ENCODE results near the gene DHX8. TPM values are rescaled to one million over a fixed set of nuclear protein-coding genes. Genes with fewer than 3 reads are reported as not detected.

The DHX8 gene
- total RNA-seq, 1 donor from 2014 or later = 40.8 TPM

- DNase-seq (ENCODE audit: low spot score in 2 of 2) (no peak), FAIRE-seq (no peak)
These were observed 34.0 kb downstream of the DHX8 start for GRCh38 chr17:43517615-43518386.

GRCh38 chr17:43521389-43521788 is 37.6 kb downstream of the DHX8 start:
- FAIRE-seq = no peak
- DNase-seq (ENCODE audit: low spot score in 2 of 2) = no peak

- FAIRE-seq = no peak
- DNase-seq (ENCODE audit: low spot score in 2 of 2) = no peak
These were observed 41.3 kb downstream of the DHX8 start for GRCh38 chr17:43524945-43525575.

- DNase-seq (ENCODE audit: low spot score in 2 of 2) = no peak
- FAIRE-seq = no peak
These were observed 43.3 kb downstream of the DHX8 start for GRCh38 chr17:43526886-43527648.

- FAIRE-seq = no peak
These were observed 44.7 kb downstream of the DHX8 start for GRCh38 chr17:43528319-43528987.

GRCh38 chr17:43528988-43529814 is 45.4 kb downstream of the DHX8 start:
- FAIRE-seq (no peak), DNase-seq (ENCODE audit: low spot score in 2 of 2) (no peak)

More at GRCh38 chr17:43528319-43528987, 44.7 kb downstream of the DHX8 start:
- DNase-seq (ENCODE audit: low spot score in 2 of 2) = no peak

GRCh38 chr17:43529947-43530287 is 46.1 kb downstream of the DHX8 start:
- no peak for FAIRE-seq
- no peak for DNase-seq (ENCODE audit: low spot score in 2 of 2)

- no peak for FAIRE-seq
- DNase-seq (ENCODE audit: low spot score in 2 of 2) = no peak
These were observed 46.7 kb downstream of the DHX8 start for GRCh38 chr17:43530288-43531081.

- FAIRE-seq (no peak), DNase-seq (ENCODE audit: low spot score in 2 of 2) (no peak)
These were observed 47.3 kb downstream of the DHX8 start for GRCh38 chr17:43531082-43531378.

GRCh38 chr17:43531955-43532354 is 48.2 kb downstream of the DHX8 start:
- DNase-seq (ENCODE audit: low spot score in 2 of 2) = no peak
- no peak for FAIRE-seq

- DNase-seq (ENCODE audit: low spot score in 2 of 2) (no peak), FAIRE-seq (no peak)
These were observed 48.8 kb downstream of the DHX8 start for GRCh38 chr17:43532581-43532980.

- DNase-seq (ENCODE audit: low spot score in 2 of 2) = no peak
- FAIRE-seq = no peak
These were observed 49.9 kb downstream of the DHX8 start for GRCh38 chr17:43533699-43534098.

GRCh38 chr17:43534909-43535308 is 51.1 kb downstream of the DHX8 start:
- FAIRE-seq (no peak), DNase-seq (ENCODE audit: low spot score in 2 of 2) (no peak)

- no peak for DNase-seq (ENCODE audit: low spot score in 2 of 2)
- no peak for FAIRE-seq
These were observed 52.6 kb downstream of the DHX8 start for GRCh38 chr17:43536236-43536992.

GRCh38 chr17:43540821-43541674 is 57.3 kb downstream of the DHX8 start:
- DNase-seq (ENCODE audit: low spot score in 2 of 2) = no peak

GRCh38 chr17:43542859-43543258 is 59.1 kb downstream of the DHX8 start:
- FAIRE-seq (no peak), DNase-seq (ENCODE audit: low spot score in 2 of 2) (no peak)

More at GRCh38 chr17:43540821-43541674, 57.3 kb downstream of the DHX8 start:
- no peak for FAIRE-seq

GRCh38 chr17:43543300-43543699 is 59.5 kb downstream of the DHX8 start:
- FAIRE-seq (no peak), DNase-seq (ENCODE audit: low spot score in 2 of 2) (no peak)
